Panc1 (cell line): ENCODE results near the gene SLC35C1.

ENCODE experiments used
- POLR2AphosphoS5 ChIP-seq: IDR thresholded peaks from 2 replicates; pipeline ENCODE4 v1.6.1; 2012; ENCODE audit warnings: mild to moderate bottlenecking, low read depth, low read length, moderate library complexity
- SIN3A ChIP-seq: IDR thresholded peaks from 2 replicates; pipeline ENCODE4 v1.6.1; 2012; ENCODE audit warnings: low read depth, mild to moderate bottlenecking, low read length, moderate library complexity, borderline replicate concordance; ENCODE audit not compliant: insufficient read depth
- TCF7L2 ChIP-seq: IDR thresholded peaks from 2 replicates; pipeline ENCODE4 v1.6.1; 2011; ENCODE audit warnings: mild to moderate bottlenecking, low read depth, low read length, inconsistent platforms
- TF ChIP-seq, protein P1 (sequence below): fragments of 450-650 bp; IDR thresholded peaks from 2 replicates; pipeline ENCODE4 v1.5.1; 2017; ENCODE audit warnings: mild to moderate bottlenecking
- TF ChIP-seq, protein P2 (sequence below), 2 experiments: IDR thresholded peaks; 2 replicates each; pipeline ENCODE4 v1.6.1; 2011 to 2012; ENCODE audit warnings: low read depth in 2 of 2, control low read depth in 1 of 2, low read length in 1 of 2, mild to moderate bottlenecking in 1 of 2, moderate library complexity in 1 of 2; ENCODE audit not compliant: insufficient read depth in 1 of 2

DNA sequence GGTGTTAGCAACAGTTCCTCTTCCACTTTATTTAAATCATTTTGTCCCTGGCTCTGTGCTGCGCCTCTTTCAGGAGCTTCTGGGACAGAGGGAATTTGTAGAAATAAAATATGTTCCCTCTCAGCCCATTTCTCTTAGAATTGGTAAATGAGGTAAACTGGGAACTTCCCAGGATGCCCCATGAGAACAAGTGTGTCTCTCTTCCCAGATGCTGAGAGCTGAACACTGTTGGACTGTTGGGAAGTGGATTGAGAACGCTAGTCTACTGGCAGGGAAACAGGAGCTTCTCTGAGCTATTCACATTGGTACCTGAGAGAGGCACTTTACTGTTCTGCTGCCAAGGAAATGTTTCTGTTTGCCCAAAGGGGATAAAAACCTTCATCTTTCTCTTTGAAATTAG is 46.3 kb downstream of the SLC35C1 start:
- TF ChIP-seq, protein P1, sequence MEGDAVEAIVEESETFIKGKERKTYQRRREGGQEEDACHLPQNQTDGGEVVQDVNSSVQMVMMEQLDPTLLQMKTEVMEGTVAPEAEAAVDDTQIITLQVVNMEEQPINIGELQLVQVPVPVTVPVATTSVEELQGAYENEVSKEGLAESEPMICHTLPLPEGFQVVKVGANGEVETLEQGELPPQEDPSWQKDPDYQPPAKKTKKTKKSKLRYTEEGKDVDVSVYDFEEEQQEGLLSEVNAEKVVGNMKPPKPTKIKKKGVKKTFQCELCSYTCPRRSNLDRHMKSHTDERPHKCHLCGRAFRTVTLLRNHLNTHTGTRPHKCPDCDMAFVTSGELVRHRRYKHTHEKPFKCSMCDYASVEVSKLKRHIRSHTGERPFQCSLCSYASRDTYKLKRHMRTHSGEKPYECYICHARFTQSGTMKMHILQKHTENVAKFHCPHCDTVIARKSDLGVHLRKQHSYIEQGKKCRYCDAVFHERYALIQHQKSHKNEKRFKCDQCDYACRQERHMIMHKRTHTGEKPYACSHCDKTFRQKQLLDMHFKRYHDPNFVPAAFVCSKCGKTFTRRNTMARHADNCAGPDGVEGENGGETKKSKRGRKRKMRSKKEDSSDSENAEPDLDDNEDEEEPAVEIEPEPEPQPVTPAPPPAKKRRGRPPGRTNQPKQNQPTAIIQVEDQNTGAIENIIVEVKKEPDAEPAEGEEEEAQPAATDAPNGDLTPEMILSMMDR: no peak
- TF ChIP-seq, protein P2, sequence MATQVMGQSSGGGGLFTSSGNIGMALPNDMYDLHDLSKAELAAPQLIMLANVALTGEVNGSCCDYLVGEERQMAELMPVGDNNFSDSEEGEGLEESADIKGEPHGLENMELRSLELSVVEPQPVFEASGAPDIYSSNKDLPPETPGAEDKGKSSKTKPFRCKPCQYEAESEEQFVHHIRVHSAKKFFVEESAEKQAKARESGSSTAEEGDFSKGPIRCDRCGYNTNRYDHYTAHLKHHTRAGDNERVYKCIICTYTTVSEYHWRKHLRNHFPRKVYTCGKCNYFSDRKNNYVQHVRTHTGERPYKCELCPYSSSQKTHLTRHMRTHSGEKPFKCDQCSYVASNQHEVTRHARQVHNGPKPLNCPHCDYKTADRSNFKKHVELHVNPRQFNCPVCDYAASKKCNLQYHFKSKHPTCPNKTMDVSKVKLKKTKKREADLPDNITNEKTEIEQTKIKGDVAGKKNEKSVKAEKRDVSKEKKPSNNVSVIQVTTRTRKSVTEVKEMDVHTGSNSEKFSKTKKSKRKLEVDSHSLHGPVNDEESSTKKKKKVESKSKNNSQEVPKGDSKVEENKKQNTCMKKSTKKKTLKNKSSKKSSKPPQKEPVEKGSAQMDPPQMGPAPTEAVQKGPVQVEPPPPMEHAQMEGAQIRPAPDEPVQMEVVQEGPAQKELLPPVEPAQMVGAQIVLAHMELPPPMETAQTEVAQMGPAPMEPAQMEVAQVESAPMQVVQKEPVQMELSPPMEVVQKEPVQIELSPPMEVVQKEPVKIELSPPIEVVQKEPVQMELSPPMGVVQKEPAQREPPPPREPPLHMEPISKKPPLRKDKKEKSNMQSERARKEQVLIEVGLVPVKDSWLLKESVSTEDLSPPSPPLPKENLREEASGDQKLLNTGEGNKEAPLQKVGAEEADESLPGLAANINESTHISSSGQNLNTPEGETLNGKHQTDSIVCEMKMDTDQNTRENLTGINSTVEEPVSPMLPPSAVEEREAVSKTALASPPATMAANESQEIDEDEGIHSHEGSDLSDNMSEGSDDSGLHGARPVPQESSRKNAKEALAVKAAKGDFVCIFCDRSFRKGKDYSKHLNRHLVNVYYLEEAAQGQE (IDR thresholded peaks at IDR 0.05; ENCODE audit: insufficient read depth in 1 of 2, low read depth in 2 of 2, low read length in 1 of 2): no peak
- TF ChIP-seq POLR2AphosphoS5: no peak
- no peak for TF ChIP-seq SIN3A
- no peak for TF ChIP-seq TCF7L2
